Mesenteric fat pad (tissue), 1 donor: Measurements from ENCODE around the gene GNB4. TPM values are rescaled to one million over a fixed set of nuclear protein-coding genes. Genes with fewer than 3 reads are reported as not detected.

Experiments
- DNase-seq: peaks from one replicate; pipeline ENCODE4 v3.0.0-alpha.2; 2020; ENCODE audit warnings: low spot score
- long read RNA-seq: library from polyadenylated mRNA; unstranded; transcript quantifications from one replicate; pipeline ENCODE4 v2.0.0, GENCODE V29; 2020
- total RNA-seq: library from RNA; stranded (reverse); fragmentation: NEBNext Ultra II Directional; extraction: Animal tissue kit (Norgen Biotek cat#: 25700); gene quantifications from one replicate; pipeline ENCODE4 v1.2.1, GENCODE V29; 2021
- donor health status: DM: yes; HTN: yes; CAD: no.

GNB4 gene
- total RNA-seq, result 32.2 TPM
- long read RNA-seq, full-length matches to known transcripts, result 18 of 36 reads
- long read RNA-seq, partial matches to known transcripts, result 5 of 36 reads
- long read RNA-seq, other reads (novel, unspliced or antisense), result 13 of 36 reads

- DNase-seq, result peak; percentile 92
These were observed at the start of gene GNB4 for GRCh38 chr3:179451265-179452175. Gene GNB4, minus strand, starts transcription at chr3:179451470. Its CDS starts 25,270 bp downstream, at chr3:179426200.

DNA sequence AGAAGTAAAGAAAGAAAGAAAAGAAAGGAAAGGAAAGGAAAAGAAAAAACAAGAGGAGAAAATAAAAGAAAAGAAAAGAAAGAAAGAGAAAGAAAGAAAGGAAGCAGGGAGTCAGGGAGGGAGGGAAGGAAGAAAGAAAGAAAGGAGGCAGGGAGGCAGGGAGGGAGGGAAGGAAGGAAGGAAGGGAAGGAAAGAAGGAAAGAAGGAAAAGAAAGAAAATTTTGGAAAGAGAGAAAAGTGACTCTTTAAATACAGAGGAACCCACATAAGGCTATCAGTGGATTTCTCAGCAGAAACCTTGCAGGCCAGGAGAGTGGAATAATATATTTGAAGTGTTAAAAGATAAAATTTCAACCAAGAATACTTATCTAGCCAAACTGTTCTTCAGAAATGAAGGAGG, 44.2 kb upstream of the GNB4 start:
- DNase-seq, result no peak

DNA sequence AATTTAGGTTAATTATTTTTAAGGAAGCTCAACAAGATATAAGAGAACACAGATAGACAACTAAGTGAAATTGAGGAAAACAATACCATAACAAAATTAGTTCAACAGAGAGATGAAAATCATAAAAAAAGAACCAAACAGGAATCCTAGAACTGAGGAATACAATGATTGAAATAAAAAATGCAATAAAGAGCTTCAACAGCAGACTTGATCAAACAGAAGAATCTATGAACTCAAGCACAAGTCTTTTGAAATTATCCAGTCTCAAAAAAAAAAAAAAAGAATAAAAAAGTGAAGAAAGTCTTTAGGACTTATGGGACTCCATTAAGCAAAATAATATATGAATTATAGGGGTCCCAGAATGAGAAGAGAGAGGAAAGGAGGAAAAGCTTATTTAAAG, 42.0 kb upstream of the GNB4 start:
- no peak for DNase-seq

DNA sequence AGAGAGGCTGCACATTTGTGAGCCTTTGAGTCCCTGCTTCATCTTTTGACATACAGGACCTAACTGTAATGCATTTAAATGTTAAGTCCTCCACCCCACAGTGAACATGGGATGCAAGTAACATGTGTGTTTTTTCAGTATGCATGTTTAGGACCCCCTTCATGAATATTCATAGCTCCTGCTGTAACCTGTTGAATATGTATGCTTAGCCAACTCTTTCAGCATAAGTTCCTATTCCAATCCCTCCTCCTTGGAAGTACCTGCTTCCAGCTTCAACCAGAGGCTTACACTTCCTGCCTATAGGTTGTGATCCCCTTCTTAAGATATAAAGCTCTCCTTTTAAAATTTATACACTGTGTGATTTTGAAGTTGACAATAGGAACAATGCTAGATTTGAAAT, 36.9 kb upstream of the GNB4 start:
- DNase-seq, result no peak

DNA sequence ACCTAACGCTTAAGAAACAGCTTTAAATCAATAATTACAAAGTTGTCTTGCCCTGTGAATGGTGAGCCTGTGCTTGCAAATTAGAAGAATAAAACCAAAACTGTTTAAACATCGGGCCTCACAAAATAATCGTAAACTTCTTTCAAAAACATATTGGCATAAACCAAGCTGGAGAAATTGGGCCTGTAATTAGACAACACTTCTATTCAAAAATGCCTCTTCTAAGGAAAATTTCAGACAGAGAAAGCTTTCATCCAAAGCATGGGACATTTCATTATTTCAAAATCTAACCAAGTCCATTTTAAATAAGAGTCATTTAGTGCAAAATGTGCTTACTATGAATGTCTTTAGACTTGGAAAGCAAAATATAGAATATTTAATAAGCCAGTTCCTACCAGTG, 35.5 kb upstream of the GNB4 start:
- no peak for DNase-seq

GRCh38 chr3:179482857-179483256, 31.6 kb upstream of the GNB4 start:
- no peak for DNase-seq

DNA sequence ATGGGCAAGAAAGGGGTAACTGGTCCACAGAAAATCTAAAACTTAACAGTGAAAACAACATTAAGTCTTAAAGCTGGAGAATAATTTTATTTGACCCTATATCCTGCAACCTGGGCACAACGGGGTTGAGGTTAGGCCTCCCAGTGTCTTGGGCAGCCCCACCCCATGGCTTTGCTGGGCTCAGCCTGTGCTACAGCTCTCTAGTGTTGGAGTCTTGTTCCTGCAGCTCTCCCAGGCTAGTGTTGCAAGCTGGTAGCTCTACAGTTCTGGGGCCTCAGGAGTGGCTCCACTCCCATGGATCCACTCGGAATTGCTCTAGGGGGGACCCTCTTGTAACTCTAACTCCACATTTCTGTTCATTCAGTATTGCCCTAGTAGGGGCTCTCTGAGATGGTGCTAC, 24.9 kb upstream of the GNB4 start:
- no peak for DNase-seq

DNA sequence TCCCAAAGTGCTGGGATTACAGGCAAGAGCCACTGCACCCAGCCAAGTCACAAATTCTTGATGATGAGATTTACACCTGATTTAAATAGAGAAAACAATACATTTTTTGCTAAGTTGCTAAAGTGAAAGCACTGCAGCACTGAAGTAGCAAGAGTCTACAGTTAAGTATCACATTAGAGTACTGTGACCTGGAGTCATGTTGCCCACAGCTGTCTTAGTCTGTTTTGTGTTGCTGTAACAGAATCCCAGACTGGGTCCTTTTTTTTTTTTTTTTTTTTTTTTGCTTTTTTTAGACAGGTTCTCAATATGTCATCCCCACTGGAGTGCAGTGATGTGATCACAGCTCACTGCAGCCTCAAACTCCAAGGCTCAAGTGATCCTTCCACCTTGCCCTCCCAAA, 23.2 kb upstream of the GNB4 start:
- no peak for DNase-seq

DNA sequence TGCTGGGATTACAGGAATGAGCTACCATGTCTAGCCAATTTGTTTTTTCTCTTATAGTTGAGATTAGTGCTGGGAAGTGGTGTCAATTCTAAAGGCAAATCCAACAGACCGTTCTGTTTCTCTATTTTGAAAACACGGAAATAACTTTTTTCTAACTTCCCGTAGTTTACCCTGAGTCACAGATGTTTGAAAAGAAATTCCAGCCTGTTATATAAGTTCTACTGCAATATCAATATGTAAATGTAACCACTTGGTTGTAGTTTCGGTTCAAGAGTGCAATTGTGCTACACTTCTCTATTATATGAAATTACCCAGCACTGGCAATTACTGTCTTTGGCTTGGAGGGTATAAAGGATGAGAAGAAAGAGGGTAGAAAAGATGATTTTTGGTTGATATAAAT, 22.3 kb upstream of the GNB4 start:
- no peak for DNase-seq

DNA sequence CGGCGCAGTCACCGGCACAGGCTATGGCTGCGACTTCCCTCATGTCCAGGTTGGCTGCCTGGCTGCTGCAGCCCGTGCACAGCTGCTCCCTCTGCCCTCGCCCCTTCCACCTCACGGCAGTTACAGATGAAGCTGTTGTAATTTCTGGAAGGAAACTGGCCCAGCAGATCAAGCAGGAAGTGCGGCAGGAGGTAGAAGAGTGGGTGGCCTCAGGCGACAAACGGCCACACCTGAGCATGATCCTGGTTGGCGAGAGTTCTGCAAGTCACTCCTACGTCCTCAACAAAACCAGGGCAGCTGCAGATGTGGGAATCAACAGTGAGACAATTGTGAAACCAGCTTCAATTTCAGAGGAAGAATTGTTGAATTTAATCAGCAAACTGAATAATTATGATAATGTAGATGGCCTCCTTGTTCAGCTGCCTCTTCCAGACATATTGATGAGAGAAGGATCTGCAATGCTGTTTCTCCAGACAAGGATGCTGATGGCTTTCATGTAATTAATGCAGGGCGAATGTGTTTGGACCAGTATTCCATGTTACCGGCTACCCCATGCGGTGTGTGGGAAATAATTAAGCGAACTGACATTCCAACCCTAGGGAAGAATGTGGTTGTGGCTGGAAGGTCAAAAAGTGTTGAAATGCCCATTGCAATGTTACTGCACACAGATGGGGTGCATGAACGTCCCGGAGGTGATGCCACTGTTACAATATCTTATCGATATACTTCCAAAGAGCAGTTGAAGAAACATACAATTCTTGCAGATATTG, 13.2 kb upstream of the GNB4 start:
- DNase-seq, result no peak

- no peak for DNase-seq
These were observed 12.0 kb upstream of the GNB4 start for GRCh38 chr3:179463319-179463718.

DNA sequence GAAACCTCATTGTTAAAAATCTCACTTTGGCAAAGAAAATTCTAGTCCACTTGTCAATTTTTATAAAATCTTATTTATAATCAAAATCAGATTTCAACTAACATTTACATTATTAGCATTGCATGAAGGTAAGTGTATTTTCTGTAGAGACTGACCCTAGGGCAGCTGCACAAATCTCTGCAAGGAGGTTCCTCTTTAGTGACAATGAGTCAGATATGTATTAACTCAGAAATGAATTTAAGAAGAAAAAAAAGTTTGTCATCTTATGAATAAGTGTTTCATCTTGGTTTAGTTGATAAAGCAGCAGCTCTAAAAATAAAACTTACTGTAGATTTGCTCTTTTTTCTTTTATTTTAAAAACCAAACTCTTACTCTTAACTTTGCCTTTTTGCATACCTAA, 9.0 kb upstream of the GNB4 start:
- no peak for DNase-seq

DNA sequence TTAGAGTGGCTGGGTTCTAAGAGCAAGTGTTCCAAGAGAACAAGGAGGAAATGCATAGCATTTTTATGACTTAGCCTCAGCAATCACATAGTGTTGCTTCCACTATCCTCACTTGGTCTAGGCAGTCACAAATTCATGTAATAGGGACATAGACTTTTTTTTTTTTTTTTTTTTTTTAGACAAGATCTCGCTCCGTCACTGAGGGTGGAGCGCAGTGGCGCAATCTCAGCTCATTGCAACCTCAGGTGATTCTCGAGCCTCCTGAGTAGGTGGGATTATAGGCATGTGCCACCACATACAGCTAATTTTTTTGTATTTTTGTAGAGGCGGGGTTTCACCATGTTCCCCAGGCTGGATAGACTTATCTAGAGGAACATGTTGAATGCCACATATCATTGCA, 4.7 kb upstream of the GNB4 start:
- DNase-seq, result no peak

GRCh38 chr3:179454887-179455286, 3.6 kb upstream of the GNB4 start:
- no peak for DNase-seq

GRCh38 chr3:179453967-179454366, 2.7 kb upstream of the GNB4 start:
- no peak for DNase-seq

GRCh38 chr3:179452872-179453271, 1.6 kb upstream of the GNB4 start:
- DNase-seq, result no peak

DNA sequence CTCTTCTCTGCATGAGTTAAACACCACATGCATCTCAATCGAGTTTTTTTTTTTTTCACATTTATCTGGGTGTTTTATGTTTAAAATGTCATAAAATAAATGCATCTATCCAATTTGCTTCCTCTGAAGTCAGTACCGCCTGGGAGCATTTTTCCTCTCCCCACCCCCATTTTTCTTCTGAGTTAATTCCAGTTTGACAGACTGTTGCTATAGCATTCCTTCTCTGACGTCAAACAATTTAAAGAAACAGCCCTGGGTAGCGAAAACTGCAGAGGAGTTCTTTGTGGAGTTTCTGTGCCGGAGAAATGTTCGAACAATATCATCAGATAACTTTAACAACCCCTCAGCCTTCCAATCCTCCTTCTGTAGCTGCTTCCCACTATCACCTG, 900 bp upstream of the GNB4 start:
- DNase-seq, result no peak

DNA sequence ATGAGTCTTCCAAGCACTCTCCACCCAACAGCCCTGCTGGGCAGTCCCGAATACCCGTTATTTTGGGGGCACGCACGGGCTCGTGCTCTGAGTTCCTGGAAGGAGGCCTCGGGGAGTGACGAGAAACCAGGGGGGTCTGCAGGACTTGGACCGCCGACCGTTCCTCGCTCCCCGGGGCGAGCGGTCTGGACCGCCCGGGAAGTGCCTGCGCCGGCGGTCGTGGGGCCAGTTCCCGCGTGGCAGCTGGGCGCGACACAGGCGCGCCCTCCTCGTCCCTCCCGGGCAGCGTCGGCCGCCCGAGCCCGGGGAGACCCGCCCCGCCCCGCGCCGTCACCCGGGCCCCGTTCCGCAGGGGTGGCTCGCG, 387 bp downstream of the GNB4 start:
- no peak for DNase-seq

DNA sequence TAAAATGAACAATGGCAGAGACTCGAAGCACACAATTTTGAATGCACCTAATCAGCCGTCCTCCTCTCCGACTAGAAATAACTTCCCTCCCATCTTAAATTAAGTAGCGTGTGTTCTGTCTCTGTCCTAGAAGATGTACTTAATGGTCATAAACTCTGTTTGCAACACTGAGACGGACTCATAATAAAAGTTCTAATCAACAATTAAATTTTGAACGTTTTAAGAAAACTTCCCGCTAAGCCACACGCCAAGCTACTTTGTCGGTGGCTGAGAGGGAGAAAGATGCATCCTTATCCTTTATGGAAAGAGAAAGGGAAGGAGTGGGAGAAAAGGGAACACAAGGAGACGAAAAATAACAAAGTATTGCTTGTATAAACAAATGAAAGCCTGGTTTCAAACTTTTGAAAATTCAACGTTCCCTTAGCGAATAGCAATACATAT, 989 bp downstream of the GNB4 start:
- DNase-seq, result no peak

- DNase-seq, result no peak
These were observed 1.6 kb downstream of the GNB4 start for GRCh38 chr3:179449636-179450035.

DNA sequence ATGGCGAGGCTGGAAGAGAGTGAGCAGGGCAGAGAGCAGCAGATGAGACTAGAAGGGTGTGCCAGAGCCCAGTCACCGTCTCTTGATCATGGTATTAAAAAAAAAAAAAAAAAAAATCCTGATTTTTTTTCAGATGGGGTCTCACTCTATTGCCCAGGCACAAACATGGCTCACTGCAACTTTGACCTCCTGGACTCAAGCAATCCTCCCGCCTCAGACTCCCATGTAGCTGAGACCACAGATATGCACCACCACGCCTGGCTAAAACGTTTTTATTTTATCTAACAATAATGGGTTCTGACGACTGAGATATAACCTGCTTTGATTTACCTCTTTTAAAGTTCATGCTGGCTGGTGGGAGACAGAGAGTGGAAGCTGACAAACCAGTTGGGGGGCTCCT, 4.0 kb downstream of the GNB4 start:
- no peak for DNase-seq

DNA sequence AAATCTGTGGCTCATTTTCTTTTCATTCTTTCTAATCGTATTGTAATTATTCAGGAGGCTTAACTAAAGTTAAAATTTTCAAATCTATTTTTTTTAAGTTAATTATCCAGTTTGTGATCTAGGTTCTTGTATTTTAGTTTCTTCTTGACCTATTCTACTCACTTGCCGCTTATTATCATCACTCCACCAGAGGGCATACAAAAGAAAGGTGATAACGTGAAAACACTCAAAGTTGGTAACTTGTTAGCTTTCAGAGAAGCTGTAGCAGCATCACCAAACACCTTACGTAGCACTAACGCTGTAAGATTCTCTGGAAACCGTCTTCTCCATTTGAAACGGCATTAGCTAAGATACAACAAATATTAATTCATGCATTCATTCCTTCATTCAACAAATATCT, 4.8 kb downstream of the GNB4 start:
- no peak for DNase-seq
